Type B pancreatic cell (in vitro differentiated cells): ENCODE data around the gene B4GALNT4. TPM values are rescaled to one million over a fixed set of nuclear protein-coding genes. Genes with fewer than 3 reads are reported as not detected.
"Not testable (repeated sequence)": the region's sequence is repeated elsewhere in the genome, so short reads cannot be mapped to it uniquely, and the experiment has no call there.

ENCODE experiments used
- DNase-seq: peaks from one replicate; pipeline ENCODE4 v3.0.0; 2021; ENCODE audit warnings: mixed read lengths; ENCODE audit not compliant: unreplicated experiment; ENCODE audit errors: extremely low spot score
- H3K27ac Mint-ChIP-seq: 2 replicates; pipeline ENCODE4 v1.8.0; 2021; ENCODE audit warnings: mild to moderate bottlenecking, mixed read lengths
- H3K27me3 Mint-ChIP-seq: 2 replicates; pipeline ENCODE4 v1.8.0; 2021; ENCODE audit warnings: mixed read lengths
- H3K36me3 Mint-ChIP-seq: 2 replicates; pipeline ENCODE4 v1.8.0; 2021; ENCODE audit warnings: mixed read lengths
- H3K4me1 Mint-ChIP-seq: one replicate; pipeline ENCODE4 v1.8.0; 2021; ENCODE audit warnings: mixed read lengths; ENCODE audit not compliant: unreplicated experiment
- H3K4me3 Mint-ChIP-seq: 2 replicates; pipeline ENCODE4 v1.8.0; 2021; ENCODE audit warnings: mild to moderate bottlenecking, mixed read lengths
- H3K9me3 Mint-ChIP-seq: 2 replicates; pipeline ENCODE4 v1.8.0; 2021; ENCODE audit warnings: mixed read lengths
- CTCF ChIP-seq: fragments of 200-600 bp; sonication (generic); conservative IDR thresholded peaks from 2 replicates; pipeline ENCODE4 v1.5.0; 2021; ENCODE audit warnings: antibody characterized with exemption, mild to moderate bottlenecking
- total RNA-seq: library from RNA; stranded (reverse); gene quantifications from 2 replicates; pipeline ENCODE4 v1.2.1, GENCODE V29; 2021; ENCODE audit warnings: low replicate concordance

Gene B4GALNT4
- total RNA-seq, 1 donor from 2014 or later: 185 TPM

DNA sequence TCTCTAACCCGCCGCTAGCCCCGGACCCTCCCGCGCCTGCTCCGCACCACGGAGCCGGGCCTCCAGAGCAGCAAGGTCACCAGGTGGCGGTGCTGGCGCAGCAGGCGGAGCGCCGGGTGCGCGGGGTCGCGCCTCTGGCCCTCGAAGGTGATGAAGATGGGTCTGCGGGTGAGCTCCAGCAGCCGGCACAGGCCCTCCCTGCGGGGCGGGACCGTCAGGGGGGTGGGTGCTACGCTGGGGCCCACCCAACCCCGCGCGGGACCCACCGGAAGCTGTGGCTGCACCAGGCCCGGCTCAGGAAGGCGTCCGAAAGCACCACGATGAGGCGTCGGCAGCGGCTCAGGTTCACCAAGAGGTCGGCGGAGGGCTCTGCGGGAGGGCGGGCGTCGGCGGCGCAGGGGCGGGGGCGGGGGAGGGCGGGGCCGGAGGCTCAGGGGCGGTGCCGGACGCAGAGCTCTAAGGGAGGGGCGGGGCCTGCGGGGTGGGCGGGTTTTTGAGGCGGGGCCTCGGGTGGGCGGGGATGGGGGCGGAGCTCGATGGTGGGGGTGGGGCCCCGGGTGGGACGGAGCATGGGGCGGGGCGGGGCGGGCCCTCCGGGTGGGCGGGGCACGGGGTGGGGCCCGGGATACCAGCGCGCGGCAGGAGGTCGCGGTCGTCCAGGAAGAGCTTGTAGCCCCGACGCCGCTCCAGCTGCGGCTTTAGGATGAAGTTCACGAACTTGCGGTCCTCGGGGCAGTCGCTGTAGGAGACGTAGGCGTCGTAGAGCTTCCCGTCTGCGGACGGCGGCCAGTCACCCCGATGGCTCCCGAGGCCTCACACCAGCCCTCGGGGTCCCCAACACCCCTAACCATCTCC is 37.7 kb downstream of the B4GALNT4 start:
- Mint-ChIP-seq H3K27ac (no peak overlapping the region), H3K27me3 (no peaks in the 10 kb centered on the region), H3K9me3 (no peaks in the 10 kb centered on the region), H3K4me3 (no peak overlapping the region), H3K4me1 (no peaks in the 10 kb centered on the region), H3K36me3 (no peaks in the 10 kb centered on the region)
- no peak for DNase-seq
- no peak for TF ChIP-seq CTCF

DNA sequence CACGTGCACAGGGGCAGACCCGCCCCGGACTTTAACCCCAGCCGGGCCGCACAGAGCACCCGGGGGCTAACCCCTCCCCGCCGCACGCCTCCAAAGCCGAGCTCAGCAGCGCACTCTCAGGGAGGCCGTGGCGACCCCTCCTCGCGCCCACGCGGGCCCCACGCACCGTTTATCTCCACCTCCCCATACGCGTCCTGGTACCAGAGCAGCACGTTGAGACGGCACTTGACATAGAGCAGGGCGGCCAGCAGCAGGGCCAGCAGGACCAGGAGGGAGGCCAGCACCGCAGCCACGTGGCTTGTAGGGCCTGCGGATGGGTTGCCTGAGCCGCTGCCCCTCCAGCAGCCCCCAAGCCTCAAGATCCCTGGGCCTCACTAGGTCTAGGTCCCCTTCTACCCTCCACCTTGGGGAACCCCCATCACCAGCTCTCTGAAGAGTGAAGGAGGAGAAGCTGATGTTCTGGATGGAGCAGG is 38.4 kb downstream of the B4GALNT4 start:
- DNase-seq: no peak
- H3K9me3 Mint-ChIP-seq: no peaks in the 10 kb centered on the region
- H3K36me3 Mint-ChIP-seq: no peaks in the 10 kb centered on the region
- H3K4me1 Mint-ChIP-seq: no peaks in the 10 kb centered on the region
- H3K27ac Mint-ChIP-seq: no peak overlapping the region
- H3K4me3 Mint-ChIP-seq: no peak overlapping the region
- TF ChIP-seq CTCF: no peak
- no peaks in the 10 kb centered on the region for H3K27me3 Mint-ChIP-seq

DNA sequence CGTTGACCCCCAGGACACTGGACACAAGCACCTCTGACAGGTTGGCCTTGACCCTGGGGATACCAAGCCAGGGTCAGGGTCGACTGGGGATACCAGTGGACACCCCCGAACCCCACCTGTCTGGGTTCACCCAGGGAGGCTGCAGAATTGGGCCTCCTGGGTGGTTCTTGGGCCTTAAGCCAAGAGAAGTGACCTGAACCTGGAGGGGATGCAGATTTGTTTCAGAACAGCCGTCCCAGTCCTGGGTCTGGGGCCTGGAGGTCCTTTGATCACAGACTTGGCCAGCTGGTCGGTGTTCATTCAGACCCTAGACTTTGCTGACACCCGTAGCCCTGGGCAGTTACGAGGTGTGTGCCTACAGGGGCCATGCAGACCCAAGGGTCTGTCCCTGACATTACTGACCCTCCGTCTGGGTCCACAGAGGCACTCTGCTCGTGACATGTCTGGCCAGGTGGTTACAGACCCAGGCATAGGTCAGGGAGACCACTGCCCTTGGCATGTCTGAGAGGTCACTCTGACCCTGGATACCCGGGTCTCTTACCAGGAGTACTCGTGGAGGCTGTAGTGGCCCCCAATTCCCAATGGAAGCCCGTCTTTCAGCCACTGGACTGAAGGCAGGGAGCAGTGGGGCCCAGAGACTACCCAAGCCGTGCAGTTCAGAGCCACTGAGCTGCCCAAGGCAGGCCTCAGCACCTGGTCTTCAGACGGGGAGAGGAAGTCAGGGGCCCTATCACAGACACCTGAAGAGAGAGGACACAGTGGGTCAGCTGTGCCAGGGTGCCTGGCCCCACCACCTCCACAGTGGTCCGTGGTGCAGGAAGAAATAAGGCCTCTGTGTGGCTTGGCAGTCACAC is 39.1 kb downstream of the B4GALNT4 start:
- Mint-ChIP-seq H3K4me1 (no peaks in the 10 kb centered on the region), H3K36me3 (no peaks in the 10 kb centered on the region), H3K27me3 (no peaks in the 10 kb centered on the region), H3K9me3 (no peaks in the 10 kb centered on the region), H3K4me3 (no peak overlapping the region), H3K27ac (no peak overlapping the region)
- DNase-seq: no peak
- no peak for TF ChIP-seq CTCF

GRCh38 chr11:409008-409599 is 39.8 kb downstream of the B4GALNT4 start:
- Mint-ChIP-seq H3K4me1 (no peaks in the 10 kb centered on the region), H3K27me3 (no peaks in the 10 kb centered on the region), H3K36me3 (no peaks in the 10 kb centered on the region), H3K4me3 (no peak overlapping the region), H3K27ac (no peak overlapping the region), H3K9me3 (no peaks in the 10 kb centered on the region)
- TF ChIP-seq CTCF: no peak
- no peak for DNase-seq

DNA sequence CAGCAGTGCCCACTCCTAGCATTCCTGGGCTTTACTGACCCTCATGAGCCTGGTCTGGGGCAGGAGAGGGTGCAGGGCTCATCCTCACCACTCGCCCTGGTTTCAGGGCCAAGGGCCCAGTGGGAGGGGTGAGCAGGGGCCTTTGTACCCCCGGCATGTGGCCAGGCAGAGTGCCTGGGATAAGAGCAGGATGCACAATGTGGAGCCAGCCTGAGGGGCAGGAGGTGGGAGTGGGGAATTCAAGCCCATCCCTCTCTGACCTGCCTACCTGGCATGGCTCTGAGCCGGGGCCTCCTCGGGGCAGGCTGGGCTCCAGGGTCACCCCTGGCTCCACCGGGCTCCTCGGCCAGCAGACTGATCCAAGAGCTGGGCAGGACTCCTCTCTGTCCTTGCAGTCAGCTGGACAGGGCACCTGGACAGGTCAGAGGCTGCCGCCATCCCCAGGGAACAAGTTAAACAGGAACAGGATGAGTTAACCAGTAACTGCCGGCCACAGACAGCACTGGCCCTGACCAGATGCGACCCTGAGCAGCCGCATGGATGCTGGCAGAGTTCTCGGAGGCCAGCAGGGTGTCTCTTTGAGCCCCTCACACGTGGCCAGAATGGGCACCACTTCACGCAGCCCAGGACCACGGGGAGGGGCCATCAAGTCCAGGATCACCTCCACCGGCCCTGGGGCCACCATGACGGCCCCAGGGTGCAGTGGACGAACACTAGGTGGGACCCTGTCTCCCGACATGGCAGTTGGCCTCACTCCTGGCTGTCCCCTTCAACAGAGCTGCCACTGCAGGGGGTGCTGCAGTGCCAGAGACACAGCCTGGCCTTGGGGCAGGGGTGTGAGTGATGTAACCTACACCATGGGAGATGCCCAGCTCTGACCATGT is 40.5 kb downstream of the B4GALNT4 start:
- H3K27ac Mint-ChIP-seq: no peak overlapping the region
- no peak for TF ChIP-seq CTCF
- no peak for DNase-seq
- no peaks in the 10 kb centered on the region for H3K36me3 Mint-ChIP-seq
- peaks cover 6% of the 10 kb centered on the region for H3K27me3 Mint-ChIP-seq
- no peaks in the 10 kb centered on the region for H3K4me1 Mint-ChIP-seq
- no peak overlapping the region for H3K4me3 Mint-ChIP-seq
- no peaks in the 10 kb centered on the region for H3K9me3 Mint-ChIP-seq

DNA sequence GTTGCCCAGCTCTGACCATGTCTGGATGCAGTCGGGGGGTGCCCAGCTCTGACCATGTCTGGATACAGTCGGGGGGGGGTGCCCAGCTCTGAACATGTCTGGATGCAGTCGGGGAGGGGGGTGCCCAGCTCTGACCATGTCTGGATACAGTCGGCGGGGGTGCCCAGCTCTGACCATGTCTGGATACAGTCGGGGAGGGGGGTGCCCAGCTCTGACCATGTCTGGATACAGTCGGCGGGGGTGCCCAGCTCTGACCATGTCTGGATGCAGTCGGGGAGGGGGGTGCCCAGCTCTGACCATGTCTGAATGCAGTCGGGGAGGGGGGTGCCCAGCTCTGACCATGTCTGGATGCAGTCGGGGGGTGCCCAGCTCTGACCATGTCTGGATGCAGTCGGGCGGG is 41.4 kb downstream of the B4GALNT4 start:
- H3K27me3 Mint-ChIP-seq, H3K9me3 Mint-ChIP-seq, H3K4me3 Mint-ChIP-seq, H3K4me1 Mint-ChIP-seq, H3K36me3 Mint-ChIP-seq, H3K27ac Mint-ChIP-seq, DNase-seq: not testable (repeated sequence)

GRCh38 chr11:411520-411919 is 42.2 kb downstream of the B4GALNT4 start:
- not testable (repeated sequence) for H3K4me3 Mint-ChIP-seq, H3K27ac Mint-ChIP-seq, H3K9me3 Mint-ChIP-seq, H3K4me1 Mint-ChIP-seq, H3K36me3 Mint-ChIP-seq, DNase-seq
- H3K27me3 Mint-ChIP-seq: peaks cover 15% of the 10 kb centered on the region
